CD4-positive, alpha-beta T cell treated with Interleukin-4 for 4 hours (primary cell): ENCODE results near the gene PROM1.
A peak's percentile ranks its signal among the peaks of the same experiment; 100 is the strongest.

Experiments
- DNase-seq: peaks from one replicate; pipeline ENCODE4 v3.0.0-alpha.2; 2020

The PROM1 gene

GRCh38 chr4:15982842-15983524 lies 100.8 kb downstream of the PROM1 start:
- no peak for DNase-seq

DNA sequence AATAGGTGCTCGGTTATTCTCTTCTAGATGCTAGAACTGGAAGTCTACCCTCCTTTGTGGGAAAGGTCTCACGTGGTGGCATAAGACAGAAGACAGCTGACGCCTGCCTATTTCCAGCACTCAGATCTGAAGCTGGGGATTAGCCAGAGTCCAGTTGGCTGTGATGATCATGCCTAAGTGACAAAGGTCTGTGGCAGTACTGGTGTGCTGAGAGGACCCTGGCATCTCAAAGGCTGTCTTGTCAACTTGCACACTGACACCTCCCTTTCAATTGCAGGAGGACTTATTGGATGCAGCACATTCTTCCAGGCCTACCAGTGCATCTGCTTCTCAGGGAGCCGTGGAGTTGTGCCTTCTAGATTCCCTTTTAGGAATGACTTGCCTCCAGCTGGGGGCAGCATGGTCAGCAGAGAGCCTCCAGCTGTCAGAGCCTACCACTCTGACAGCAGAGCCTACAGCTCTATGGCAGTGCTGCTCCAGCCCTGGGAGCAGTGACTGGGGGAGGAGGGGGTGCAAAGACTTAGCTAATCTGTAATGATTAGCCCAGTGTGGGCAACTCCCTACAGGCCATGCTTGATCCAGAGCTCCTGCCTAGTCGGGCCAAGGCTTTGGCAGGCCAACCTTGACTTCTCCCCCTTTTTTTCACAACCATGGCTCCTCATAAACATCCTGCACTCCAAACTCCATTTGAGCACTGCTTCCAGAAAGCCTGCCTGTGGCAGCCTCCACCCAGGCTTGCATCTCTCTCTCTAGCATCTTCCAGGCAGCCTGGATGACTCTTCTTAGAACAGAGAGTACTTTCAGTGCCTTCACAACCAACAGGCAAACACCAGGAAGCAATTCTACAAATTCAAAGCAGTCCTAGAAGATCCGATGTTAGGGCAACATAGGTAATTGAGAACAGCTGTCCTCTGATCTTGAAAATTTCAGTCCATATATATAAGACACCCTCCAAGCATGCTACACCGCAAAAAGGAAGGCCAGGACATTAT lies 107.1 kb downstream of the PROM1 start:
- no peak for DNase-seq

DNA sequence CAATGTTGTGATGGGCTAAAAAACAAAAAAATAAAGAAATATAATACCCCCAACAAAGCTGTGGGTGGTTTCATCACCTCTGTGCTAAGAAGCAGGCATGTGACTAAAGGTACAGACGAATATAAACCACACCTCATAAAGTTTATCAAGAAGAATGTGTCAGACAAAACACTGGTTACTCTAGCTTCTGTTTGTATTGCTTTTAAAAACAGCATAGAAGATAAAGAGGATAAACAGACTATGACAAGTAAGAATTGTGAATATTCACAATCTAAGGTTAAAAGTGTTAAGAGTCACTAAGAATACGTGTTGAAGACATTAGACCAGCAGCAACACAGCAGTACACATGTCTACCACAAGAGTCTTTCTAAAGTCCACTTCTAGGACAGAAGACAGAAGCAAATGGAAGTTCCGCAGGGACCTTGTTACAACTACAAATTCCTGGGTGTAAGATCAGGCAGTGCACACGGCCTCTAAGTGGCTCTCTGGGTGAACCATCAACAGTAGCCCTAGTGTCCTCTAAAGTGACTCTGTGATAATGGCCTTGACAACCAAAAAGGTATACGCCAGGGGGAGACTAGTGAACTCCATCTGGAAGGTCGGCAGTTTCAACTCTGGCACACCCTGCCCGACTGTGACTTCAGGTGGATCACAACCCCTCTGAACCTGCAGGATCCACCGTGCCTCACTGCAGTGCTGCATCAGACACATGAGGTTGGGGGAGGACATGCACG lies 112.6 kb downstream of the PROM1 start:
- peak; percentile 26 for DNase-seq

GRCh38 chr4:15968551-15969300 lies 115.1 kb downstream of the PROM1 start:
- no peak for DNase-seq

- no peak for DNase-seq
Measured at GRCh38 chr4:15965325-15965724, 118.5 kb downstream of the PROM1 start.

DNA sequence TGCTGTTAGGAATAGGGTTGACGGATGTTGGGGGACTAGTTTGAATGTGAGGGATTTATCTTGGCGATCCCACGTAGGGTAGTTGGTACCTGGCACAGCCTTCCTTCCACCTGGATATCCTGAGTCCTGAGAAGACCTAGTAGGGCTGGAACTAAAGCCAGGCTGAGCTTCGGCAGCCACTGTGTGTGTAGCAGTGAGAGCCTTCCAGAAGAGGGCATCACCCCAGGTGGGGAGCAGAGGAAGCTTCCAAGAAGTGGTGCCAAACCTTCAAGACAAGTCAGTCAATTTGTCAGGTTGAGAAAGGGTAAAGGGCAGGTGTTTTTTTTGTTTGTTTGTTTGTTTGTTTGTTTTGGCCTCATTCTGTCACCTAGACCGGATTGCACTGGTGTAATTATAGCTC lies 119.7 kb downstream of the PROM1 start:
- DNase-seq = no peak

- peak; percentile 47 for DNase-seq
Measured at GRCh38 chr4:15963576-15963975, 120.2 kb downstream of the PROM1 start.

DNA sequence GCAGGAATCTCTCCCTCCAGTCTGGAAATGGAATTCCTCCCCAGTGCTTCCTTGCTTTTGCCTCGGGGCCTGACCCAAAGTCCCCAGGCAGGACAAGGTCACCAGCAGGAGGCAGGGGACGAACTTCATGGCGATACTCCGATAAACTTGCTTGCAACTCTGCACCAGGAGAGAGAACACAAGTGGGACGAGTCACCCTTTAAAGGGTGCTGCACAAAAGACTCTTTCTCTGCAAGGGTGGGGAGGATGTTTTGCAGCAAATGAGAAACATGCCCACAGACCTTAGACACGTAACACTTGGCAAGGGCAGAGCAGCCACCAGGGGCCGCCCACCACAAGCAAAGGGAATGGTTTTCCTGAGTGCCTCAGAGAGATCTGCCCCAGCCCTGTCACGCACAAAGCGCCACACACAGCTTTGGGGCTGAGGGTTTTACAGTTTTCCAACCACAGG lies 120.8 kb downstream of the PROM1 start, which contains the start of gene FGFBP2:
FGFBP2 (minus strand) TSS at position 175 of the 451 bp plus-strand sequence; CDS start at position 129, 46 bp downstream.
- peak; percentile 68 for DNase-seq

GRCh38 chr4:15961781-15962510 lies 121.9 kb downstream of the PROM1 start:
- peak; percentile 61 for DNase-seq

DNA sequence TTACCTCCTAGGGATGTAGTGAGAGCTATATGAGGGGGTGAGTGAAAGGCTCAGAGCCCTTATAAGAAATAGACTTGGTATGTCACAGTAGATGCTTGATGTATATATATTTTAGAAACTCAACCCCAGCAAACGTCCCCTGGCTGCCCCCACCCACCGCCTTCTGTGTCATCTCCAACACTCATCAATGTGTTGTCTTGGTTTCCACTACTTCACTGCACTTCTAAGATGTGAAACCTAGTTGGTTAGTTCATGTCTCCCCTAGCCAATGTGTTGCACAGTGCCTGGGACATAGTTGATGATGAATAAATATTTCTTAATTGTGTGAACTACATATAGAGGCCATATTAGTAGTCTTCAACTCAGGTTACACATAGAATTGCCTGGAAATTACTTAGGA lies 125.3 kb downstream of the PROM1 start:
- DNase-seq = peak; percentile 14

DNA sequence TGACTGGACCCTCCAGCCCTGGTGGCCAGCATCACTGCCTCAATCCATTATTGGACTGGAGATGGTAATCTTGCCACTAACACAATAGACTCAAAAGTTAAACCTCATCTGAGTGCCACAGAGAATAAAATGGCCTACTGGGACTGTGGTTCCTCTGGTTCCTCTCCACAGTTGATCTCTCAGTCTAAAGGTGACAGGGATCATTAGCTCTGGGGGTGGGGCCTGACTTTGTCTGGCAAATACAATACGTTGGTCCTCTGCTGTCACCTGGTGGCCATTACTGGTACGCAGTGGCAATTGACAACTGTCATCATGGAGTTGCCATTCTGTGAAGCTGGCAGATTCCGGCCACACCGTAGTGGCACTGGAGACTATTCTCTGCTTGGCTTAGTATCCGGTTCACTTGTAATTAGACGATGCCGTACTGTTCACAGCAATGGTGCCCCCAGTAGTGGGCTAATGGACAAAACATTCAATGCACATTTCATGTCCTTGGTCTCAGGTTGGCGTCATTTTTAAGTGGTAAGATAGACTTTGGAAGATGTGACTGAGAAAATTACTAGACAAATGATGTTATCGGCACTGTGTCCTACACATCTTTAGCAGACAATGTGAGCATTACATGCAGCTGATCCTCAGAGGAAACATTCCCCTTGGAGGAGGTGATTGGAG lies 127.5 kb downstream of the PROM1 start:
- peak; percentile 71 for DNase-seq

GRCh38 chr4:15955670-15956069 lies 128.2 kb downstream of the PROM1 start:
- DNase-seq = no peak

DNA sequence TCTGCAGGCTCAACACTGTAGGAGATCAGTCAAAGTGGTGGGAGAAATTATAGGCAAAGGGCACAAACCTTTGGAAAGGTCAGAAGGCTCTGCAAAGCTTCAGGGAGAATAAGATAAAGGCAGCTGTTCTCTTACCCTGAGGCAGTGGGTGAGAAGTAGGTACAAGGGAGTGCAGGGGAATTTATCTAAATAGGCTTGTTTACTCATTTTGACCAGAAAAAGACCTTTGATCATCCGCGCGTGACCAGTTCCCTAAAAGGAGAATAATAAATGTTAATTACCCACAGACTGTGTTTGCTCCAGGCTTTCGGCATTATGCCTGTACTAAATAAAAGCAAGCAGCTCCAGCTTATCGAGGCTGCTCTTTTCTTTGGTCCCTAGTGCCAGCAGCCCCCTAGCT lies 130.2 kb downstream of the PROM1 start:
- DNase-seq = no peak

GRCh38 chr4:15951781-15952180 lies 132.0 kb downstream of the PROM1 start:
- no peak for DNase-seq

DNA sequence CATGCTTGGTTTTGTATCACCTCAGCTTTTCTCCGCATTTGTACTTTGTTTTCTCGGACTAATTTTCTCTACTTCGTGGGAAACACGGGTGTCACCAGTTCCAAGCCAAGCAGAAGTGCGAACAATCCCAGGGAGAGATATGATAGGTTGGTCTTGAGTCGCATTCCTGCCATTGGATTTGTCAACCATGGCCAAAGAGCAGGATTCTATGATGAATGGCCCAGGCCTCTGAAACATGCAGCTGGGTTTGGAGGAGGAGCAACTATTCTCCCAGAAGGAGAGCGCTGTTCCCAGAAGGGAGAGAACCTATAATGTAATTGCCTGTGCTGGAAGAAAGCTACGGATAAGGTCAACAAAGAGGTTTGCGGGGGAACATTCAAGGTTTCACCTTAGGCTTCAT lies 135.0 kb downstream of the PROM1 start:
- no peak for DNase-seq

- no peak for DNase-seq
Measured at GRCh38 chr4:15947684-15948083, 136.1 kb downstream of the PROM1 start.

DNA sequence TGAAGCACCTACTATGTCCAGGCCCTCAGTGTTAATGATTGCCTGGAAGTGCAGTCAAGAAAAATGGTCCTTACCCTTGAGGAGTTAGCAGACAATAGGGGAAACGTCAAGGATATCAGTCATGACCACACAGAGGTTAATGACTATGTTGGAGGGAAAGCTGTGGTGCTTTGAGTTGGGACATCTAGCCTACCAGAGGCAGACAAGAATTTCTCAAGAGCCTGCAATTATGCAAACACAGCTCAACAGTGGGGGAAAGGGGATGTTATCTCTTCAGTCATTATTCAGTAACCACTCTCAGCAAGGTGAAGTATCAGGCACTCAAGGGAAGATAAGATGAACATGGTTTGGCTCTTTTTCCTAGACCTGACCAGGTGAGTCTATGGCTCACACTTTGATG lies 138.3 kb downstream of the PROM1 start:
- no peak for DNase-seq

DNA sequence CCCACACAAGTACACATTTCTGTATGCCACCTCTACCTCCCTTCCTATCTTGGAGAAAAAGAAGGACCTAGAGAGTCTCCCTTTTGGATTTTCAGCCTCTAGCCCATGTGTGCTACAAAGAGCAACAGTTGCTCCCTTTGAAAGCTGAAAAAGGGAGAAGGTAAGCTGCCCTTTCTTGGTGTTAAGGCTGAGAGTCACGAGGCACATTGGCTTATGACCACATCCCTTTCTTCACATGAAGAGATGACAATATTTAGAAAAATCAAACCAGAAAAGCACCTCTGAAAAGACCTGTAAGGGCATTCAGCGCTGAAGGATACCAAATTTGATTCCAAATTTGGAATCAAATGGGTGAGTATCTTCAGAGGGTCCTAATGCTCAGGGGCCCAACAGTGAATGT lies 138.9 kb downstream of the PROM1 start:
- no peak for DNase-seq

GRCh38 chr4:15942283-15942682 lies 141.5 kb downstream of the PROM1 start:
- DNase-seq = no peak

- DNase-seq = no peak
Measured at GRCh38 chr4:15938640-15939039, 145.2 kb downstream of the PROM1 start, which contains the start of gene FGFBP1. TSS of gene FGFBP1 (minus strand) at chr4:15938740. CDS start at chr4:15936632, 2,108 bp downstream.

GRCh38 chr4:15938182-15938581 lies 145.6 kb downstream of the PROM1 start:
- no peak for DNase-seq
